ENCODE results near the gene COX7A2.

The COX7A2 gene

DNA sequence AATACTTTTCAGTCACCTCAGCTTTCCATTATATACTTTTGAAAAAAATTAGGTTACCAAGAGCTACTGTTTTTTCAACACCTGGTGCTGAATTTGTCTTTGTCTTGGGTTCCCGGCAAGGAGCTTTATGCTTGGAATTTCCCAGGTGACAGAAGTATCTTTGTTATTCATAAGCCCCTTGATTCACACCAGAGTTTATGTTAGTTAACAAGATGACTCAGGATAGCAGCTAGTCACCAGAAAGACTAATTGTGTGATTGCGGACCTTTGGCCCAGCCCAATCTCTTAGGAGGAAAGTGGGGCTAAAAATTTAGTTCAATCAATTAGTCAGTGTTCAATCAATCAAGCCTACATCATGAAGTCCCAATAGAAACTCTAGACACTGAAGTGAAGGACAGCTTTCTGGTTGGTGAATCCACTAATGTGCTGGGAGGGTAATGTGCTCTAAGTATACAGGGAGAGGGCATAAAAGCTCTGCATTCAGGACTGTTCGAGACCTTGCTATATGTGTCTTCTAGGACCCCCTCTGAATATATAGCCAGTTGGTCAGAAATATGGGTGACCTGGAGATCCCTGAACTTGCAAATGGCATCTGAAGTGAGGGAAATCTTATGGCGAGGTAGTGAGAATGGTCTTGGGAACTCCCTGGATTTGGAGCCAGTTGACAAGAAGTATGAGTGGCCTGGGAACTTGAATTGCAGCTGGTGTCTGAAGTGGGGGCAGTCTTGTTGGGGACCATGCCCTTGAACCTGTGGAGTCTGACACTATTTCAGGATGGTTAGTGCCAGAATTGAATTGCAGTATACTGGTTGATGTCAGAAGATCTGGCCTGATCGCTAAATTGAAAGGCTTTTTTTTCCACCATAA is 24.8 kb upstream of the COX7A2 start:
- peak; percentile 72 for DNase-seq (ENCODE audit: low read depth)

DNA sequence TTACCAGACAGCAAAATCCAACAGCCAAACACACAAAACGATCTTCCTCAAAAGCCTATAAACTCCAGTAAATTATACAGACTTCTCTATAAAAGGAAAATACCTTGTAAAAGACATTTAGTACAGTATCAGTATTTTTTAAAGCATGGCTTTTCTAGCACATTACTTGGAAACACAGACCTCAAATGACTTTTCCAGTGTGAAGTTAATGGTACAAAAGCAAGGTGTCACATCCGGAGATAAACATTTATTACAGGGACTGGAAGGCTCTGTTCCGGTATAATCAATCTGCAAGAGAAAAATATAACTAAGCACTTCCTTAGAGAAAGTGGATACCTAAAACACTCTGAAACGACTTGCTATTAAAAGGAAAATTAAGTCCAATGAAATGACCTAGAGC is 23.9 kb upstream of the COX7A2 start:
- DNase-seq (ENCODE audit: low read depth): no peak

DNA sequence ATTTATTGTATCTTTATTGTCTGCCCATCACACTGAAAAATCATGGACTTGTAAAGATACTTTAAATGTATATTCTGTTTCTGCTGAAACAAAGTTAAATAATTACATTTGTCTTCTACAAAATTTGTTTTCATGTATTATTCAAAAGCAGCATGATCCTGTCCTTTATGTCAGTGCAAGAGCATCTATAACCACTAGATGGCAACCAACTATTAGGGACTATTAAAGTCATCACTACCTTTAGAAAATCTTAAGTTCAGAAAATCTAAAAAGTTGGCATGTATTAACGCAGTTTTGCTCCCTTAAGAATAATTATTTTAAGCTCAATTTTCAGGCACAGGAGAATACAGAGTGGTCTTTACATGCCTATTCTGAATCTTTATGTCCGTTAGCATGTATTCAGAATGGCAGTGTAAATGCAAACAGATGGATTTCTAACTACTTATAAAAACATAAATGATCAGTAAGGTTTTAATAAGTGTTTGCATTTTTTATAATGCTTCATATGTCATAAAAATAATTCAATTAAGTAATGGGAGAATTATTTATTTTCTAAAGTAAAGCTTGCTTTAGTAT is 23.2 kb upstream of the COX7A2 start:
- DNase-seq (ENCODE audit: low read depth): peak; percentile 83

DNA sequence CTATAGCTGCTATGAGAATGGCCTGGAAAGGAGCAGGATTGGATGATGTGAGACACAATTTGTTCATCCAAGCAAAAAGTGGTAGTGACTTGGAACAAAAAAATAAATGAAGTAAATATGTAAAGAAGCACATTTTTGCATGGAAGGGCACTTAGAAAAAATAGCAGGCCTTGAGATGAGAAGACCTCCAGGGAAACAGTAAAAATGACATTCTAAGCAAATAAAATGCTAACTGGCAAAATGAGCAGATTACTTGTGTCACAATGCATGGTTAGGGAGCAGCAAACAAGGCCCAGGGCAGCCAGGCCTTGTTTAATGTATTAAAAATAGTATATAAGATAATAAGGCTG is 19.8 kb upstream of the COX7A2 start:
- DNase-seq (ENCODE audit: low read depth): no peak

DNA sequence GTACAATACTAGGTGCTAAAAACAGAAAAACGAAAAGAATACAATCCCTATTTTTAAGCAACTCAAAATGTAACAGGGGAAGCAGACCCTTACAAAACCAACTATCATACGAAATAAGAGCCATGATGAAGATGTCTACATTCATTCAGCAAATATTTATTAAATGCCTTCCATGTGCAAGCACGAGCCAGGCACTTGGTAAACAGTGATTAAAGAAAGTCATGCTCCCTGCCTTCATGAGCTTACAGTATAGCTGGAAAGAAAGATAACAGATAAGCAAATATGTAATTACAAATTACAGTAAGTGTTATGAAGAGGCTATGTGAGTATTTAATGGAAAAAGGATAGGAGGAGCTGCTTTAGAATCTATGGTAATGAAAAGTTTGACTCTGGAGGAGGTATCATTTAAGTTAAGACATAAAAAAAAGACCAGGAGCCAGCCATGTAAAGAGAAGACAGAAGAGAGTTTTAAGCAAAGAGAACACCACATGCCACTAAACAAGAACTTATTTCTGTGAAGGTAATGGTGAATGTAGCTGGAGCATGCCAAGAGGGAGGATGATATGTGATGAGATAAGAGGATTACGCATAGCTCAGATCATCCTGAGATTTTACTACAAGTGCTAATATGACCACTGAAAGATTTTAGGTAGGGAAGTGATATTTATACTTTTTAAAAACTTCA is 19.3 kb upstream of the COX7A2 start:
- no peak for DNase-seq (ENCODE audit: low read depth)

DNA sequence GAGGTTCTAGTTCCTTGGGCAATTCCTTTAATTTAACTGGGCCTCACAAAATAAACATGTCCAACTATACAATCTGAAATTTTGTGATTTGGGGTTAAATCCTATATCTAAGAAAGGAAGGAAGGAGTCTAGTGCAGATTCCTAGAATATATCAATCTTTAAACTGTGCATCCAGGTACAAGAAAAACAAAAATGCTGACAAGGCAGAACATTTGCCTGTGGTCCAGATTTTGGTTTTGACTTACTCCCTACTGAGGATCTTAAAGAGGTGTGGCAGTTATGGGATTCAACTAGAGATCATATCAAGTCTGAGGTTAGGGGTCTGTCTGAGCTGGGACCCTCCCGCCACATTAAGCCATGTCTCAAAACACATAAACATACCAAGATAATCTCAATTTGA is 17.7 kb upstream of the COX7A2 start:
- no peak for DNase-seq (ENCODE audit: low read depth)

DNA sequence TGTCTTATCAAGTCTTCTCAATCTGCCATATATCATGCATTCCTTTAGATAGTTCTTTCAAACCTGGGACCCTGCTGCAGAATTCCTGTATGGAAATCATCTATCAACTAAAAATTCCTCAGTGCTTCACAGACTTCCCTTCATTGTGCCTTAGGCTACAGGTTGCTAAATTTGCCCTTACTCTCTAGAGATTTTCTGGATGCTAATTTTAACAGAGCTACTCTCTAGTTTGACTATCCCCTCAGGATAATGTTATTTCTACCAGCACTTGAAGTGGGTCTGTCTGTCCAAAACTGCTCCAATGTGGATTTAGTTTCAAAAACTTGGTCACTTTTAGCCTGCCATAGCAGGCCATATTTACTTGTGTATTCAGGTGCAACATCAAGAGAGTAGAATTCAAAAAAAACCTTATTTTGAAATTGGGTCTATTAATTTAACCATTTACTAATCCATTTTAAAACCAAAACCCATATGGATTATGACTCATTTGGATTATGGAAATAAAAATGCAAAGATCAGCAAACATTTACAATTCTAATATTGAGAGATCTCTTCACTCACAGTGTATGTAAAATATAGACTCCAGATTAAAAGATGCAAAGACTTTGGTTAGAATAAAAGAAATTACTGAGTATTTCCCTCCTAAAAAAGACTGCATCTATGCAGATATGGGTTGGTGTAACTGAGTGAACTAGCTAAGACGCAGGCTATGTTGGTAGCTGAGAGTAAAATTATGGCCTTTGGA is 13.9 kb upstream of the COX7A2 start:
- DNase-seq (ENCODE audit: low read depth): no peak

DNA sequence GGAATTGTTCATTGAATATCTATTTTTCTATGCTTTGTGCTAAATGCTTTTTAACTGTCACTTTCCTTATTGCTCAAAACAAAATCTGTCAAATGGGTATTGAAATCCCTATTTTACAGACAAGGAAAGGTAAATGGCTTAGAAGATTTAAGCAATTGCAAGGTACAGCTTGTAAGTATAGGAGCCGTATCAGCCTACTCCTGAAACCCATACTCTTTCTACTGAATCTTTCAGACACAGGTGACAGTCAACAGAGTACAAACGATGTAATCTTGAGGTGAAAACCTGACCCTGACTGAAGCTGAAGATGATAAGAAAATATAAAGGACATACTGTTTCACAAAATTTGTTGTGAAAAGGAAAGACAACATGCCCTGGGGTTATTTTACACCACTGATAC is 7.0 kb upstream of the COX7A2 start:
- no peak for DNase-seq (ENCODE audit: low read depth)

DNA sequence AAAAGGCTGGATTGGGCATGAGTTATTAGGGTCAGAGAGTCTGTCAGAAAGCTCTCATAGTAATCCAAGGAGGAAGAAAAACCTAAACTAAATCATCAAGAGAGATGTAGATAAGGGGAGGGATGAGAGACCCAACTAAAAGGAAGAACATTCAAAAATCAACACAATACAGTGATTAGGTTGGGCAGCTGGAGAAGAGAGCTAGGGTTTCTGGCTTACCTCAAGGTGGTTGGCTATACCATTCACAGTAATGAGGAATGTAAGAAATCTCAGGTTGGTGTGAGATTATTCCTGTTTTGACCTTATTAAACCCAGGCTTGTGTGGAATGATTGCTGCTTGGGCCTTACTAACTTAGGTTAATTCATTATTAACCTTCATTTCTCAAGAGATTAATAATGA is 6.2 kb upstream of the COX7A2 start:
- DNase-seq (ENCODE audit: low read depth): no peak

DNA sequence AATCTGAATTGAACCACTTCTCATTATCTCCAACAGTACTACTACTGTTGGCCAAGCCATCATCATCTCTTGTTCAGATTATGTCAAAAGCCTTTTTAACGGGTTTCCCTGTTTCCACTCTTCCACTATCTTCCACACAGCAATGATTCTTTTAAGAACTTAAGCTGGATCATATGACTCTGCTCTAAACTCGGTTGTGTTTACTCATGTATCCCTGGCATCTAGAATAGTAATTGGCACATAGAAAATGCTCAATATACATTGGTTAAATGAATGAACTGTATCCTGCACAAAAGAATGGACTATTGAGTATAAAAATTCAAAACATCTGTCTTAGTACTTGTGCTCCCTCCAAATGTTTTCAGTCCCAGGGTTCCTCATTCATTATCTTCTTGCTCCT is 2.8 kb upstream of the COX7A2 start:
- no peak for DNase-seq (ENCODE audit: low read depth)

DNA sequence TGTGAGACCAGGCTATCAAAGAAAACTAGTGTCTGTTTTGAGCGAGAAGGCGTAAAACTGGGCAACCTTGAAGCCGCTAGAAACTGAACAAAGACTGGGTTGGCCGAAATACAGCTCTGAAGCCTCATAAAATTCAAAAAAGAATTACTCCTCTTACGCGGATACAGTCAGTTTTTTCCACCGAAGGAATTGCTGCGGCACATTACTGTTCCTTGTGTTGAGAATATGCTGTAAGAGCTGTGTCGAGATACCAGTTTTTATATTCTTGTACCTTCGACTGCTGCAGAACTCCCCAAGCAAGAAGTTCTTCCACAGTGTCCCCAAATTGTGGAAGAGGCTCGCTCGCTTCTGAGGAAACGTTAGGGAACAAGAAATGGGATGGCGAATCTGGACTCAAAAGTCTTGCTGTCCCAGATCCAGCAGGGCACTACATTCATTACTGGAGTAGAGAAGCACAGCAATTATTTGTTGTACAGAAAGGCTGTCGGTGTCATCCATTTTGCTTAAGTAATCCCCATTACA is 523 bp upstream of the COX7A2 start:
- DNase-seq (ENCODE audit: low read depth): peak; percentile 33

DNA sequence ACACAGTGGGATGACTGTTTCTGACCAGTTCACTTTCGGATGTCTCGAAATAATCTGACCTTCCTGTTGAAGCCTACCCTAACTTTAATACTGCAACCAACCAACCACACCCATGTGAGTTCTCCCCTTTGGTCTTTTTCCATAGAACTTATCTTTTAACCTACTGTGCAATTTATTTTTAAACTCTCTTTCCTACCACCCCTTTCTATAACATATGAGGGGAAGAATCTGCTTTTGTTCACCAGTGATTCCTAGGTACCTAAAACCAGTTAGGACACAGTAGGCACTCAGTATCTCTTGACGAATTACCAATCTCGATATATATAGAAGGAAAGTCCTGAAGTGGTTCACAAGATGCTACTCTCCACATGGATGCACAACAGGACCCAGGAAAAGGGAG is 7.0 kb downstream of the COX7A2 start:
- DNase-seq (ENCODE audit: low read depth): no peak

DNA sequence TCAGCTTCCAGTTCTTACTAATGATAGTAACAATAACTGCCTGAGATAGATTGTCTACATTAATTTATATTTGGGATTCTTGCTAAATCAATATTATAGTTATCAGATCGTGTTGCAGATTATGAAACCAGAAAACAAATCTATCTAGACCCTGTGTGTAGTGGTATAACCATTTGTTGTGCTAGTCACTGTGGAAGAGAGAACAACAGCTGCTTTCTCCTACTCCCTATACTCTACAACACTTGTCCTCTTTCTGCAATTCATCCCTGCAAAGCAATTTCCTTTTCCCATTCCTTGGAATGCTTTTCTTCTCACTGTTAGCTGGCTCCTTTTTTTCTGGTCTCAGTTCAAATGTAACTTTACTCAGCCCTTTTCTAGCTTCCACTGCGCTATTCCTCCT is 8.3 kb downstream of the COX7A2 start:
- no peak for DNase-seq (ENCODE audit: low read depth)

DNA sequence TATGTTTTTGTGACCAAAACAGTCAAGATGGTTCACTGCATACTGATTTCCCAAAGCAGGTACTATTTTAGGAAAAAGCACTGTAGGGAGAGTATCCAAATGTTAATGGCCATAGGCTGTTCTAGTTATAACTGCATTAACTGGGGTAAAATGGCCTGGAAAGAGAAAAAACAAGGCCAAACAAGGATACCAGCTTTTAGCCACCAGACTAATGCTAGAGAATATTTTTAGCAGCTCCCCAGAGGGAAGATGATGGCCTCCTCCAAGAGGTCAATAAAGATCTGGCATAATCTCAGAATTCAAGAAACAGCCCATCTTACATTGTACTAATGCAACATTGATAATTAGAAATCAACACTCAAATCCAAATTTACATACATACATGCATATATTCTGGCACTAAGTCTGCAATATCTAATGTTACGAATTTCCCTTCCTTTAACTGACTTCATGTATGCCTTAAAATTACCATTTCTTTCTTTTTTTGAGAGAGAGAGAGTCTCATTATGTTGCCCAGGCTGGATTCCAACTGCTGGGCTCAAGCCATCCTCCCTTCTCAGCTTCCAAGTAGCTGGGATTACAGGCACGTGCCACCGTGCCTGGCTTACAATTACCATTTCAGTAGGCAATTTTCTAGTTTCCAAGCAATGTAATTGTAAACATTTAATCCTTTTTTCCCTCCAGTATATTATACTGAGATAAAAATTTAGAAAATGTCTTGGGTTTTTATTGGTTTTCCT is 9.3 kb downstream of the COX7A2 start:
- no peak for DNase-seq (ENCODE audit: low read depth)

DNA sequence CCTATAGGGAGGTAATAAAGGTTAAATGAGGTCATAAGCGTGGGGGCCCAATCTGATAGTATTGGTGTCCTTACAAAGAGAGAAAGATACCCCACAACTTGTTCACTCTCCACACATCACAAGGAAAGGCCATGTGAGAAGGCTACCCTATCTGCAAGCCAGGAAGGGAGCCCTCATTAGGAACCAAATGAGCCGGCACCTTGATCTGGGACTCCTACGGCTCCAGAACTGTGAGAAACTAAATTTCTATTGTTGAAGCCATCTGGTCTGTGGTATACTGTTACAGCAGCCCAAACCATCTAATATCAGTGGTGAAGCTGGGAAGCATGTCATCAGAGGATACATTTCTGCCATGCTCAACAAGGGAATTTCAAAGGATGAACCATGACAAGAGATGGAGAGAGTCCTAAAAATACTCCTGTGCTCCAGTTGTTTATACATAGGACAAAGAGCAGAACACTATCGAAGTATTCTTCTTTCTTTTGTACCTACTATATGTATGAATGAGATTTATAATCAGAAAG is 10.4 kb downstream of the COX7A2 start:
- DNase-seq (ENCODE audit: low read depth): no peak

DNA sequence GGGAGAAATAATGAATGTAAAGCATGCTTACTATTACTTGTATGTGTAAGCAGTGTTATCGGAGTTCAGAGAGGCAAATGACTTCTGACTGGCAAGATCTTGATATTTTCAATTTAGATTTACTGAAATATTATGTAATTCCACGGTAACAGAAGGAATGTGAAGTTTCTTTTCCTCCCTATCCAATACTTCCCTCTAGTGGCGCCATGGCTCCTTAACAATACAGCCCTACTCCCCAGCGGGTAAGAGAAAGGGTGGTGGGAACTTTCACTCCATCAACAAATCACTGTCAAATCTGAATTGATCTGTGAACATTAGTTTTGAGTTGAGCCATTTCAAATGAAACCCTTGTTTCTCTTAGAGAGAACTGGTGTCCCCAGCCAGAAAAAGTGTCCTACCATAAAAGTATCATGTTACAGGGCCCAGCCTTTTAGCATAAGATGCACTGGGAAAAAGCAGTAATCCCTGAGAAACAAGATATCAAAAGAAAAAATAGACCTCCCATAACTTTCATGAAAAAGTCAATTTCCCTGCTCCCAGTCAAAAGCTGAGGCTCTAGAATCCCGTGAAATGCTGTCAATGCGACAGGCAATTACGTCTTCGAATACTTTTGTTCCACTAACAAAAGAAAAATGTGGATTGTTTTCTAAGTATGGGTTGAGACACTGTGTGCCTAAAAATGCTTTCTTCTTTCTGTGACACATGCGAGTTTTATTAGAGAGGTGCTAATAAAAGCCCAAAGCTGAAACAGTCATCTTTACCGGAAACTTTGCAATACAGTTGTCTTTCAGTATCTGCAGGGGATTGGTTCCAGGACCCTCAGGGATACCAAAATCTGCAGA is 12.9 kb downstream of the COX7A2 start:
- peak; percentile 81 for DNase-seq (ENCODE audit: low read depth)

DNA sequence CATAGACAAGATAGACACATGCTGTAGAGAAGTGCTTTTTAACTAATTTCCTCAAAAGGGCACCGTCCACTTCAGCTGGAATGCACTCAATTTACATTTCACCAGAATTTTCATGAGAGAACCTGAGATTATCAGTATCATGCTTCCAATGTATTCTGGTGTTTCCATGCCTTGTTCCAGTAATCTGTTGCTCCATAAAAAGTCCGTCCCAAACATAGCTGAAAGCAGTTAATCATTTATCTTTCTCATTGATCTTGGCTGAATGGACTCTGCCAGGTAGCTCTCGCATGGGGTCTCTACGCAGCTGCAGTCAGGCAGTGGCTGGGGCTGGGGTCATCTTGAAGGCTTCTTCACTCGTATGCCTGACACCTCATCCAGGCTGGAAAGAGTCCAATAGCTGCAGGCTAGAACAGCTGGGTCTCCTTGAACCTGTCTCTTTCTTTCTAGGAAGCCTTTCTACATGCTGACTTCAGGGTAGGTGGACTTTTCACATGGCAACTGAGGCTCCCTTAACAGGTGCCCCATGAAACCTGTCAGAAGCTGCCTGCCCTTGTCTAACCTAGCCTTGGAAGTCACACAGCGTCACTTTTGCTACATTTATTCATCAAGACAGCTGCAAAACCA is 19.2 kb downstream of the COX7A2 start:
- DNase-seq (ENCODE audit: low read depth): no peak

DNA sequence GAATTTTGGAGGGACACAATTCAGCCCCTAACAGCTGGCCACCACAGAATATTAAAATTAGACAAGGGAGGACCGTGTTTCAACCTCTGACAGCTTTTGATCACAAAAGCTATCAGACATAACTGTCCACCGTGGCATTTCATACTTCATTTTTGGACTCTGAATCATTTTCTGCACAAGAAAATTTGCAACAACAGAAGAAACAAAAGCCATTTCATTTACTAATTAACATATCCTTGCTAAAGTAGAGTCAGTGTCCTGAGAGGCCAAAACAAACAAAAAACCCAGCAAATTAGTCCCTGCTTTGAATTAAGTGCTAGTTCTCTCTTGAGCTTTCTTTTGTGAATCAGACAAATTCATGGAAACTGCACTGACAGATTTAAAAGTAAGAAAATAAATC is 20.2 kb downstream of the COX7A2 start:
- peak; percentile 13 for DNase-seq (ENCODE audit: low read depth)

DNA sequence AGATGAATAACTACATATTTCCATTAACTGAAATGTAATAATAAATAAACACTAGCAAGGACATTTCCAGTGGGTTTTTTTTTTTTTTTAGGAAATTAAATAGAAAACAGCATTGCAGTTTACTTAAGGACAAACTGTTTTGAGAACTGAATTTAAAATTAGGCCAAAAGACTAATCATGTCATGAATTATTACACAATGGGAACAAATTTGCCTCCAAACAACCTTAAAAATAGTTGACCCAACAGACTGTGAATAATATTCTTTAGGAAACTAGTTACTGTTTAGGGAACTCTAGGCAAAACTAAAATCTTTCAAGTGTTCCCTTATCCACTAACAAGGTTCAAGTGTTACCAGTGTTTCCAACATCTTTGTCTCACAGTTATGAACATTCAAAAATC is 21.3 kb downstream of the COX7A2 start:
- DNase-seq (ENCODE audit: low read depth): no peak

DNA sequence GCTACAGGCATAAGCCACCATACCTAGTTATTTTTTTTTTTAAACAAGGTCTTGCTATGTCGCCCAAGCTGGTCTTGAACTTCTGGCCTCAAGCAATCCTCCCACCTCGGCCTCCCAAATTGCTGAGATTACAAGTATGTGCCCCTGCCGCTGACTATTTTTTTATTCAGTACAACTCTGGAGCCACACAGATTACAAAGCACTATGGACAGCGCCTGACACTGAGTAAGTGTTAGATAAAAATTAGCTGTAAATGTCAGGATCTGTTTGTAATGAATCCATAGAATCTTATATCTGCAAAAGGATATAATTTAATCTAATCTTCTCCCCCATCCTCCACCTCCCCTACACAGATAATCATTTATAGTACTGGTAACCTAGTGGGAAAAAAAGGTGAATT is 22.5 kb downstream of the COX7A2 start:
- no peak for DNase-seq (ENCODE audit: low read depth)
